ENCODE results near the gene TRIM40. TPM values are rescaled to one million over a fixed set of nuclear protein-coding genes. Genes with fewer than 3 reads are reported as not detected.

Gene TRIM40
- total RNA-seq, 2 donors from 2014 or later, result 10.7 to 17.0 TPM

- H3K4me3 ChIP-seq, result no peak overlapping the region
- no peaks in the 10 kb centered on the region for H3K4me1 ChIP-seq
- peak; percentile 20 for DNase-seq
- no peaks in the 10 kb centered on the region for H3K27me3 ChIP-seq
- peak overlapping the region; percentile 77 for H3K27ac ChIP-seq
- no peaks in the 10 kb centered on the region for H3K36me3 ChIP-seq
- H3K9ac ChIP-seq (ENCODE audit: low read depth in 2 of 2, low read length in 2 of 2), result peak overlapping the region in 1 of 2 donors; percentile 6
- H3K9me3 ChIP-seq, result no peaks in the 10 kb centered on the region
- intact Hi-C loops (cut with DNase I), result no loop called here
- no peak for TF ChIP-seq CTCF (IDR thresholded peaks at IDR 0.05)
These were observed 14.2 kb upstream of the TRIM40 start for GRCh38 chr6:30121446-30122366.

- intact Hi-C loops (cut with DNase I), result no loop called here
- Histone ChIP-seq H3K27ac (peak overlapping the region; percentile 77), H3K9me3 (no peaks in the 10 kb centered on the region), H3K4me3 (no peak overlapping the region), H3K36me3 (no peaks in the 10 kb centered on the region), H3K9ac (ENCODE audit: low read depth in 2 of 2, low read length in 2 of 2) (peak overlapping the region in 1 of 2 donors; percentile 34), H3K4me1 (no peaks in the 10 kb centered on the region), H3K27me3 (no peaks in the 10 kb centered on the region)
- peak; percentile 70 for DNase-seq
- TF ChIP-seq CTCF (IDR thresholded peaks at IDR 0.05), result no peak
These were observed 13.4 kb upstream of the TRIM40 start for GRCh38 chr6:30122515-30122914.

GRCh38 chr6:30127238-30128093, 8.5 kb upstream of the TRIM40 start:
- H3K4me1 ChIP-seq, result peaks cover 6% of the 10 kb centered on the region
- H3K36me3 ChIP-seq, result no peaks in the 10 kb centered on the region
- H3K4me3 ChIP-seq, result no peak overlapping the region
- no peaks in the 10 kb centered on the region for H3K9me3 ChIP-seq
- intact Hi-C loops (cut with DNase I), result no loop called here
- no peak overlapping the region for H3K27ac ChIP-seq
- no peak for TF ChIP-seq CTCF (IDR thresholded peaks at IDR 0.05)
- H3K27me3 ChIP-seq, result no peaks in the 10 kb centered on the region
- no peak overlapping the region for H3K9ac ChIP-seq (ENCODE audit: low read depth in 2 of 2, low read length in 2 of 2)
- DNase-seq, result peak; percentile 19

GRCh38 chr6:30129265-30130178, 6.4 kb upstream of the TRIM40 start:
- Histone ChIP-seq H3K4me1 (peaks cover 6% of the 10 kb centered on the region), H3K36me3 (no peaks in the 10 kb centered on the region), H3K9me3 (no peaks in the 10 kb centered on the region), H3K27ac (peak overlapping the region; percentile 84), H3K4me3 (no peak overlapping the region), H3K27me3 (no peaks in the 10 kb centered on the region), H3K9ac (ENCODE audit: low read depth in 2 of 2, low read length in 2 of 2) (peak overlapping the region in 1 of 2 donors; percentile 35)
- intact Hi-C loops (cut with DNase I), result loop anchor here (2.0 kb wide), 1 partner anchor 25 kb away; no protein-coding TSS in a partner anchor
- no peak for TF ChIP-seq CTCF (IDR thresholded peaks at IDR 0.05)
- DNase-seq, result peak; percentile 58
